ENCODE results near the gene USP17L30. TPM values are rescaled to one million over a fixed set of nuclear protein-coding genes. Genes with fewer than 3 reads are reported as not detected.
"Not testable (repeated sequence)": the region's sequence is repeated elsewhere in the genome, so short reads cannot be mapped to it uniquely, and the experiment has no call there.

Gene USP17L30
- total RNA-seq, 2 experiments from 2014 or later: not detected

DNA sequence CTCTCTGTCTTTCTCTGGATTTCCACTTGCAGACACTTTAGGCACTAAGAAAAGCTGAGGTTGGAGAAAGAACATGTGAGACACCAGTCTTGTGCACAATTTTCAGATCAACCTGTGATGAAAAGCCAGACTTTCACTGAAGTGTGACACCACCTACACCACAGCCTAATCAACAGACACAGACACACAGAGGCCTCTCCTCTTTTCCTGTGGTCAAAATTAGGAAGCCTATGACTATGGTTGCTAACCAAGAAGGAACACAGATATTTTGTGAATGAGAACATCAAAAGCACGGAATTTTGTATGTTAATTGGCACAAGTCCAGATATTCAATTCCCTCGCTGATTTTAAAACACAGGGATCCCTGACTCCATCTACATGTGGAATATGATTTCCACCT, 26.1 kb downstream of the USP17L30 start:
- intact Hi-C loops (cut with micrococcal nuclease); POLR2A ChIA-PET; H3K36me3 Mint-ChIP-seq; H3K4me1 Mint-ChIP-seq (ENCODE audit: low read depth); H3K27me3 Mint-ChIP-seq; H3K4me3 Mint-ChIP-seq; H3K9me3 Mint-ChIP-seq; CTCF ChIA-PET; DNase-seq; H3K27ac Mint-ChIP-seq: not testable (repeated sequence)

DNA sequence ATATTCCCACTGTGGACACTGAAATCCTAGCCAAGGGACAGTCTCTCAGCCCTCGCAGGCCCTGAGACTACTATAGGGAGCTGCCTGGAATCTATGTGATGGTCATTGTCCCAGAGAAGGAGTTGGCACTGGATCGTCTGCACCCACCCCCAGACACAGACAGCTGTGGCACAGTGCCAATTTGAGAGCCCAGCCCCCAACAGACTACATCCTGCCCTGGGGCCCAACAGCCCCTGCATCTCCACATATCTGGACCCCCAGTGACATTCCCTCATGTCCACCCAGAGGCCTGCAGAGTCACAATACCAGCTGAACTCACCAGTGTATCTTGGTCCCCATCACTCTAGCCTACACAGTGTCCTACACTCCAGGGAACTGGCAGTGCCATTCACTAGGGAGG, 42.8 kb downstream of the USP17L30 start:
- CTCF ChIA-PET; H3K4me1 Mint-ChIP-seq (ENCODE audit: low read depth); H3K27ac Mint-ChIP-seq; H3K9me3 Mint-ChIP-seq; intact Hi-C loops (cut with micrococcal nuclease); DNase-seq; H3K27me3 Mint-ChIP-seq; H3K36me3 Mint-ChIP-seq; H3K4me3 Mint-ChIP-seq; POLR2A ChIA-PET: not testable (repeated sequence)

DNA sequence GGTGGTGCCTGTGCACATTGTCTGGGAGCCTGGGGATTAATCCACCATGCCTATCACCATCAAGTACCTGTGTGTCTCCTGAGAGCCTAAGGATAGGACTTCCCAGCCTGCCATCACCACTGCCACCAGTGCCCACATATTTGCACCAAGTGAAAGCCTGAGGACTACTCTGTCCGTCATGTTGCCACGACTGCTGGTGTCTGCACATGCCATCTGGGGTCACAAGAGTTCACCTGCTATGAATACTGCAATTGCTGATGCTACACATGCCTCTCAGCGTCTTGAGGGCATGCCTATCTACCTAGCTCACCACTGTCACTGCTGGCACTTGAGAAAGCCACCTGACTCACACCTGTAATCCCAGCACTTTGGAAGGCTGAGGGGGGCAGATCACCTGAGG, 43.6 kb downstream of the USP17L30 start:
- CTCF ChIA-PET; DNase-seq; H3K27ac Mint-ChIP-seq; POLR2A ChIA-PET; H3K9me3 Mint-ChIP-seq; H3K27me3 Mint-ChIP-seq; H3K36me3 Mint-ChIP-seq; intact Hi-C loops (cut with micrococcal nuclease); H3K4me1 Mint-ChIP-seq (ENCODE audit: low read depth); H3K4me3 Mint-ChIP-seq: not testable (repeated sequence)

DNA sequence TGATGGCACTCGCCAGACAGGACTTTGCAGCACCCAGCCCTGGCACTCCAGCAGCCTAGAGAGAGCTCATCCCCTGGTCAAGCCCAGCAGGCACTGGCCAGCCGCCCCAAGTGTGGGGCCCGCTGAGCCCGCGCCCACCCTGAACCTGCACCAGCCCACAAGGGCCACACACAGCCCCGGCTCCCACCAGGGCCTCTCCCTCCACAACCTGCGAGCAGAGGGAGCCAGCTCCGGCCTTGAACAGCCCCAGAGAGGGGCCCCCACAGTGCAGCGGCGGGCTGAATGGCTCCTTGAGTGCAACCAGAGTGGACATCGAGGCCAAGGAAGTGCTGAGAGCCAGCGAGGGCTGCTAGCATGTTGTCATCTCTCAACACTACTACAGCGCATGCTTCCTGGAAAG, 46.9 kb downstream of the USP17L30 start:
- CTCF ChIA-PET: no interaction called here

More for the DNA sequence above, 46.9 kb downstream of the USP17L30 start:
- Mint-ChIP-seq H3K4me3 (no peak overlapping the region), H3K27ac (no peak overlapping the region), H3K36me3 (no peaks in the 10 kb centered on the region), H3K4me1 (ENCODE audit: low read depth) (no peaks in the 10 kb centered on the region), H3K9me3 (peaks cover 5% of the 10 kb centered on the region), H3K27me3 (no peaks in the 10 kb centered on the region)
- intact Hi-C loops (cut with micrococcal nuclease): no loop called here
- DNase-seq: no peak
- POLR2A ChIA-PET: no interaction called here

Other genes with a start within 250 kb of the USP17L30 start
- not detected for gene FAM90A26, start 192.7 kb upstream of the USP17L30 start, total RNA-seq
- not detected for gene USP17L10, start 152.5 kb upstream of the USP17L30 start, total RNA-seq
- not detected for gene USP17L11, start 147.7 kb upstream of the USP17L30 start, total RNA-seq
- gene USP17L12, start 143.0 kb upstream of the USP17L30 start, total RNA-seq: not detected
- not detected for gene USP17L13, start 138.2 kb upstream of the USP17L30 start, total RNA-seq
- not detected for gene USP17L15, start 128.7 kb upstream of the USP17L30 start, total RNA-seq
- not detected for gene USP17L17, start 119.2 kb upstream of the USP17L30 start, total RNA-seq
- not detected for gene USP17L18, start 114.5 kb upstream of the USP17L30 start, total RNA-seq
- not detected for gene USP17L19, start 109.8 kb upstream of the USP17L30 start, total RNA-seq
- not detected for gene USP17L20, start 105.0 kb upstream of the USP17L30 start, total RNA-seq
- gene USP17L21, start 100.3 kb upstream of the USP17L30 start, total RNA-seq: not detected
- not detected for gene USP17L22, start 95.5 kb upstream of the USP17L30 start, total RNA-seq
- not detected for gene USP17L24, start 38.0 kb upstream of the USP17L30 start, total RNA-seq
- gene USP17L25, start 33.2 kb upstream of the USP17L30 start, total RNA-seq: not detected
- gene USP17L26, start 28.5 kb upstream of the USP17L30 start, total RNA-seq: not detected
- not detected for gene USP17L5, start 23.7 kb upstream of the USP17L30 start, total RNA-seq
- gene USP17L27, start 19.0 kb upstream of the USP17L30 start, total RNA-seq: not detected
- not detected for gene USP17L28, start 14.2 kb upstream of the USP17L30 start, total RNA-seq
- gene USP17L29, start 9.5 kb upstream of the USP17L30 start, total RNA-seq: not detected
- not detected for gene DEFB131A, start 81.3 kb downstream of the USP17L30 start, total RNA-seq

Data from activated CD4-positive, alpha-beta memory T cell treated with anti-CD3 and anti-CD28 coated beads for 36 hours (primary cell).